ENCODE data around the gene UHRF2. TPM values are rescaled to one million over a fixed set of nuclear protein-coding genes. Genes with fewer than 3 reads are reported as not detected.
"Not testable (repeated sequence)": the region's sequence is repeated elsewhere in the genome, so short reads cannot be mapped to it uniquely, and the experiment has no call there.

Gene UHRF2, protein sequence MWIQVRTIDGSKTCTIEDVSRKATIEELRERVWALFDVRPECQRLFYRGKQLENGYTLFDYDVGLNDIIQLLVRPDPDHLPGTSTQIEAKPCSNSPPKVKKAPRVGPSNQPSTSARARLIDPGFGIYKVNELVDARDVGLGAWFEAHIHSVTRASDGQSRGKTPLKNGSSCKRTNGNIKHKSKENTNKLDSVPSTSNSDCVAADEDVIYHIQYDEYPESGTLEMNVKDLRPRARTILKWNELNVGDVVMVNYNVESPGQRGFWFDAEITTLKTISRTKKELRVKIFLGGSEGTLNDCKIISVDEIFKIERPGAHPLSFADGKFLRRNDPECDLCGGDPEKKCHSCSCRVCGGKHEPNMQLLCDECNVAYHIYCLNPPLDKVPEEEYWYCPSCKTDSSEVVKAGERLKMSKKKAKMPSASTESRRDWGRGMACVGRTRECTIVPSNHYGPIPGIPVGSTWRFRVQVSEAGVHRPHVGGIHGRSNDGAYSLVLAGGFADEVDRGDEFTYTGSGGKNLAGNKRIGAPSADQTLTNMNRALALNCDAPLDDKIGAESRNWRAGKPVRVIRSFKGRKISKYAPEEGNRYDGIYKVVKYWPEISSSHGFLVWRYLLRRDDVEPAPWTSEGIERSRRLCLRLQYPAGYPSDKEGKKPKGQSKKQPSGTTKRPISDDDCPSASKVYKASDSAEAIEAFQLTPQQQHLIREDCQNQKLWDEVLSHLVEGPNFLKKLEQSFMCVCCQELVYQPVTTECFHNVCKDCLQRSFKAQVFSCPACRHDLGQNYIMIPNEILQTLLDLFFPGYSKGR
- total RNA-seq (2014; rRNA removed; shearing (Covaris generic)): 40.4 and 53.8 TPM in 2 replicates

DNA sequence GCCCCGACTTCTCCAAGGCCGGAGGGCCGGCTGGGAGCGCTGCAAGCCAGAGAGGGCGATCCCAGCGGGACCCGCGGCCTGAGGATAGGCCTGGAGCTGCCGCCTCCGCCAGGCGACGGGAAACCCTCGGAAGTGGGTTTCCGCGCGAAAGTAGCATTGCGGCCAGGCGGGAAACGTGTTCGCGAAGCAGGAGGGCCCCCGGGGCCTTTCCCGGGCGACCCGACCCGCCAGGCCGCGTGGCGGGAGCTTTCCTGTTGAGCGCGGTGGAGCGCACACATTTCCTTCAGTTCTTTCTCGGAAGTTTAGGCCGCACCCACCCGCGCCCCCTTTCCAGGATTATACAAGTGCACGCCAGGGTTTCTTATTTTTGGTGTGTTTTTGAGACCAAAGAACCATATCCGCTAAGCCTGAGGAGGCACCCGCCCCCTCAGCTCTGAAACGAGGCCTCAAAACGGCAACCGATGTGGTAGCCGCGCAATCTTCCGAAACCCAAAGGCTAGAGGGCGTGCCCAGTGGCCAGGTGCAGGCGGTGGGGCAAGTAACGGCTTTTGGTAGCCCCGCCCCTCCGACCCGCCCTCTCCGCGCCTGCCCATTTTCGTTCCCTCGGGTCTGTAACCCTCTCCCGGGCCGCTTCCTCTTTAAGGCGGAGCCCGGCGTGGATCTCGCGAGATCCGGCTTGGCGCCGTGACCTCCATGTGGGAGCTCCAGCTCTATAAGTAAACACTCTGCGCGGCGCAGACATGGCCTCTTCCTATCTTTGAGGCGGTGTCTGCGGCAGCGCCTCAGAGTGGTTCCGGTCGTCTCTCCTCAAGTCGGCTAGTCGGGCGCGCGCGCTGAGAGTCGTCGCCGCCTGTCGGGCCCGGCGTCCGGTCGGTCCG lies at the start of gene UHRF2:
Gene UHRF2 (plus strand): TSS at position 713 of the 878 bp plus-strand sequence. CDS start 292 bp downstream, outside the sequence.
- peak; percentile 96 for DNase-seq
- H3K4me1 ChIP-seq: 0 out of 2 replicates have a peak, but pooled peaks cover 3% of the 10 kb centered on the region
- H3K4me3 ChIP-seq: peak within 1 kb of the TSS; percentile 90
- H3K27ac ChIP-seq: peak within 1 kb of the TSS; percentile 62
- no peaks in the 10 kb centered on the region for H3K27me3 ChIP-seq
- H3K36me3 ChIP-seq: peaks cover 7% of the 10 kb centered on the region
- H3K9me3 ChIP-seq (replicated peaks): no peaks in the 10 kb centered on the region

DNA sequence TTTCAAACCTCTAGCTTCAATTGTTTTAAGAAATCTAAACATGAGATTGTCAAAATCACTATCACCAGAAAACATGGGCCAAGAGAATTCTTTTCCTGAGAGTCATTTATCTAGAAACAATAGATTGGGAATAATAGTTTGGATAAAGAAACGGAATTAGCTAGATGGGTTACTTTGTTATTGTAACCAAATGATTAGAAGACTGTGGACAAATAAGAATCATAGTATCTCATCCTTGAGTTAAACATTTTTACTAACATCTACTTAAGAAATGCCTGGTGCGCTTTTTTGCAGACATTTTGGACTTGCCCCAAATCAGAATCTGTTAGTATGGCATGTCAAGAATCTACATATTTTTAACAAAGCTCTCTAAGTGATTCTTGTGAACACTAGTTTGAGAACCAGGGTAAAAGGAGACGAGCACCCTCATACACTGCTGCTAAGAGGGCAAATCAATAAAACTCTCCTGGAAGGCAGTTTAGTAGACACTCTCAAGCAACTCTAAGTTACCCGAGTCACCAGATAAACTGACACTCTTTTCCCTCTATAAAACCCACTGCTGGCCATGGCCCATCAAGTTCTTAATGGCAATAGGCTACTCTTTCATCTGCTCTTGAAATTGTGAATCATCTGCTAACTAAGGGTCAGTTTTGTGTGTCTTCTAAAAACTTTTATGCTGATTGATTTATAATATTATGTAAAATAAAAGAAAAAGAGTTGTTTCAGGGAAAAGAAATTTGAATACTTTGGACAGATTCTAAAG lies 45.7 kb upstream of the UHRF2 start:
- no peaks in the 10 kb centered on the region for H3K9me3 ChIP-seq (replicated peaks)
- no peak overlapping the region for H3K4me3 ChIP-seq
- H3K27ac ChIP-seq: no peak overlapping the region
- H3K27me3 ChIP-seq: no peaks in the 10 kb centered on the region
- H3K4me1 ChIP-seq: no peaks in the 10 kb centered on the region
- no peak for DNase-seq
- no peaks in the 10 kb centered on the region for H3K36me3 ChIP-seq

- no peaks in the 10 kb centered on the region for H3K36me3 ChIP-seq
- no peak for DNase-seq
- H3K27ac ChIP-seq: no peak overlapping the region
- H3K27me3 ChIP-seq: no peaks in the 10 kb centered on the region
- no peak overlapping the region for H3K4me3 ChIP-seq
- no peaks in the 10 kb centered on the region for H3K4me1 ChIP-seq
- no peaks in the 10 kb centered on the region for H3K9me3 ChIP-seq (replicated peaks)
Measured at GRCh38 chr9:6368831-6369230, 44.2 kb upstream of the UHRF2 start.

DNA sequence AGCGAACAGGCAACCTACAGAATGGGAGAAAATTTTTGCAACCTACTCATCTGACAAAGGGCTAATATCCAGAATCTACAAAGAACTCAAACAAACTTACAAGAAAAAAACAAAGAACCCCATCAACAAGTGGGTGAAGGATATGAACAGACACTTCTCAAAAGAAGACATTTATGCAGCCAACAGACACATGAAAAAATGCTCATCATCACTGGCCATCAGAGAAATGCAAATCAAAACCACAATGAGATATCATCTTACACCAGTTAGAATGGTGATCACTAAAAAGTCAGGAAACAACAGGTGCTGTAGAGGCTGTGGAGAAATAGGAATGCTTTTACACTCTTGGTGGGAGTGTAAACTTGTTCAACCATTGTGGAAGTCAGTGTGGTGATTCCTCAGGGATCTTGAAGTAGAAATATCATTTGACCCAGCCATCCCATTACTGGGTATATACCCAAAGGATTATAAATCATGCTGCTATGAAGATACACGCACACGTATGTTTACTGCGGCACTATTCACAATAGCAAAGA lies 31.5 kb upstream of the UHRF2 start:
- not testable (repeated sequence) for H3K4me1 ChIP-seq; H3K4me3 ChIP-seq; H3K27me3 ChIP-seq; H3K9me3 ChIP-seq (replicated peaks); H3K36me3 ChIP-seq; H3K27ac ChIP-seq
- DNase-seq: peak in 1 of 2 experiments; percentile 12

DNA sequence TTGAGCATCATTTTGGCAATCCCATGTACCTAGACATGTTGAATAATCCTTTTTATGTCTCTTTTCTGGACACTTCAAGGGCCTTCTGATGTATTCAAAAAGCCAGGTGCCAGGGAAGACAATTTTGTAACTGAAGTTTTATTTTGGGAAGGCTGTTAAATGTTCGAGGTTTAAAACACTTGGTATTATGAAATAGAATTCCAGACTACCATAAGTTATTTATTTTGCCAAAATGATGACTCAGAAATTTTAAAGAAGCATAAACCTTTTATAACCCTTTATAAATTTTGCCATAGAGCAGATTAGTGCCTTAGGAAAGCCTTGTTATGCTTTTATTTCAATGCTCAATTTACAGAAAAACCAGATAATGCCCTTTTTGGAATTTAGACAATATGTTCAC lies 30.3 kb upstream of the UHRF2 start:
- Histone ChIP-seq H3K36me3 (no peaks in the 10 kb centered on the region), H3K4me3 (no peak overlapping the region), H3K27ac (no peak overlapping the region), H3K9me3 (replicated peaks) (no peaks in the 10 kb centered on the region), H3K27me3 (no peaks in the 10 kb centered on the region), H3K4me1 (no peaks in the 10 kb centered on the region)
- no peak for DNase-seq

GRCh38 chr9:6383551-6384225 lies 29.3 kb upstream of the UHRF2 start:
- Histone ChIP-seq H3K4me1 (no peaks in the 10 kb centered on the region), H3K4me3 (no peak overlapping the region), H3K27ac (no peak overlapping the region), H3K27me3 (no peaks in the 10 kb centered on the region), H3K9me3 (replicated peaks) (no peaks in the 10 kb centered on the region), H3K36me3 (no peaks in the 10 kb centered on the region)
- DNase-seq: no peak

GRCh38 chr9:6384732-6385131 lies 28.3 kb upstream of the UHRF2 start:
- no peak overlapping the region for H3K27ac ChIP-seq
- no peaks in the 10 kb centered on the region for H3K36me3 ChIP-seq
- DNase-seq: peak in 1 of 2 experiments; percentile 21
- no peaks in the 10 kb centered on the region for H3K27me3 ChIP-seq
- H3K9me3 ChIP-seq (replicated peaks): no peaks in the 10 kb centered on the region
- H3K4me1 ChIP-seq: no peaks in the 10 kb centered on the region
- no peak overlapping the region for H3K4me3 ChIP-seq

DNA sequence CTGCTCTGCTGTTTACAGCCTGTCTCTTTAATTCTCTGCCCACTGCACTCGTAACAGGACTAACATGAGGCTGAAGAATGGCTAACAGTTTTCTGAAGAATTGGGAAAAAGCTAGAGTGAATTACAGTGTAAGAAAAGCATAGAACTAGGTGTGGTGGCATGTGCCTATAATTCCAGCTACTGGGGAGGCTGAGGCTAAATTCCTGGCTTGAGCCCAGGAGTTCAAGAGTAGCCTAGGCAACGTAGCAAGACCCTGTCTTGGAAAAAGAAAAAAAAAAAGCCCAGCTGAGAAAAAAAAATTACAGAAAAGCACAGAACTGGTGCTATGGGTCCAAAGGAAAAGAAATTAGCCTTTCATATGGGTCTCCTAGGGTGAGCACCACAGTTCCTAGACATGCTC lies 13.9 kb upstream of the UHRF2 start:
- Histone ChIP-seq H3K9me3 (replicated peaks) (no peaks in the 10 kb centered on the region), H3K27ac (no peak overlapping the region), H3K36me3 (no peaks in the 10 kb centered on the region), H3K4me1 (no peaks in the 10 kb centered on the region), H3K4me3 (no peak overlapping the region), H3K27me3 (no peaks in the 10 kb centered on the region)
- DNase-seq: no peak

DNA sequence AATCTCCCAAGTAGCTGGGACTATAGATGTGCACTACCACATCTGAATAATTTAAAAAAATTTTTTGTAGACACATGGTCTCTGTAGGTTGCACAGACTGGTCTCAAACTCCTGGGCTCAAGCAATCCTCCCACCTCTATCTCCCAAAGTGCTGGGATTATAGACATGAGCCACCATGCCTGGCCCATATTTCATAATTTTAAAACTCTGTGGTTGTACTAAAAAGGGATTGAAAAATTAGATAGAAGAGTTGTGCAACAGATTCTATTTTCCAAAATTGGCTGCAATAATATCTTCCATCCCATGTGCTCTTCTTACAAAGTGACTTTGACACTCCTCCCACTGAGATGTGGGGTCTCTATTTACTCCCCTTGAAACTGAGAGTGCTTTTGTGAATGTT lies 7.6 kb upstream of the UHRF2 start:
- no peaks in the 10 kb centered on the region for H3K27me3 ChIP-seq
- no peak for DNase-seq
- no peaks in the 10 kb centered on the region for H3K9me3 ChIP-seq (replicated peaks)
- no peak overlapping the region for H3K4me3 ChIP-seq
- no peak overlapping the region for H3K27ac ChIP-seq
- no peaks in the 10 kb centered on the region for H3K4me1 ChIP-seq
- H3K36me3 ChIP-seq: no peaks in the 10 kb centered on the region

DNA sequence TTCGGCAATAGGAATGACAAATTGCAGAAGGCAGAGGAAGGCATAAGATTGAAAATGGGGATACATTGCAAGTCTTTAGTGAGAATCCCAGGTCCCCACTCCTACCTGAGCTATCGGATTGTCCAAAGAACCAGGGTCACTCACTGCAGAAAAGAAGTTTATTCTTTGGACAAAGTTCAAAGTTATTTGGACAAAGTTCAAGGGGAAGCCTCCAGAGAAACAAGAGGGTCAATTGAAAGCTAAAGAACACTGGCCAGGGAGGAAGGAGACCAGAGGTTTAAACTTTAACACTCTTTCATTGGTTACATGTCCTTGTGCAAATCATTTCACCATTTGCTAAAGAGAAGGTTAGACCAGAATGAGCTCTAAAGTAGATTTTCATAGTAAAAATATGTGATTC lies 5.2 kb upstream of the UHRF2 start:
- Histone ChIP-seq H3K4me3 (no peak overlapping the region), H3K27ac (no peak overlapping the region), H3K4me1 (no peaks in the 10 kb centered on the region), H3K27me3 (no peaks in the 10 kb centered on the region), H3K9me3 (replicated peaks) (no peaks in the 10 kb centered on the region), H3K36me3 (no peaks in the 10 kb centered on the region)
- no peak for DNase-seq

GRCh38 chr9:6408320-6408719 lies 4.7 kb upstream of the UHRF2 start:
- H3K4me3 ChIP-seq: no peak overlapping the region
- H3K27me3 ChIP-seq: no peaks in the 10 kb centered on the region
- no peaks in the 10 kb centered on the region for H3K36me3 ChIP-seq
- no peaks in the 10 kb centered on the region for H3K9me3 ChIP-seq (replicated peaks)
- no peak for DNase-seq
- H3K4me1 ChIP-seq: no peaks in the 10 kb centered on the region
- no peak overlapping the region for H3K27ac ChIP-seq

- H3K27me3 ChIP-seq: no peaks in the 10 kb centered on the region
- no peak for DNase-seq
- no peaks in the 10 kb centered on the region for H3K36me3 ChIP-seq
- no peak overlapping the region for H3K27ac ChIP-seq
- H3K9me3 ChIP-seq (replicated peaks): no peaks in the 10 kb centered on the region
- no peaks in the 10 kb centered on the region for H3K4me1 ChIP-seq
- H3K4me3 ChIP-seq: no peak overlapping the region
Measured at GRCh38 chr9:6409811-6410210, 3.2 kb upstream of the UHRF2 start.

DNA sequence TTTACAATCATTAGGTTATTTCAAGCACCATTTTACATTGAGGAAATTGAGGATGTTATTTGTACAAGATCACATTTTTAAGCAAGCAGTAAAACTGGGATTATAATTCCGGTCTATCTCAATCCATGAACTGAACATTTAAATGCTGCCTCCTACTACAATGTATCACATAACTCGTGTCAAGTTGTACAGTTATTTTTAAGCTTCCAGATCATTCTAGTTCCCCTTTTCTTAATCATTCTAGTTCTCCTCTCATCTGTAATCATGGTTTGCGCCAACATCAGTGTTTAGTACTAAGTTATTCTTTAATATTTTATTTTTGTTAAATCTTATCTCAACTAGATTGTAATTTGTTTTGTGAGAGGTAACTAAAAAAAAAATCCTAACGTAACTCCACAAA lies 2.4 kb upstream of the UHRF2 start:
- Histone ChIP-seq H3K36me3 (no peaks in the 10 kb centered on the region), H3K9me3 (replicated peaks) (no peaks in the 10 kb centered on the region), H3K4me3 (no peak overlapping the region), H3K4me1 (0 out of 2 replicates have a peak, but pooled peaks cover 3% of the 10 kb centered on the region), H3K27ac (no peak overlapping the region), H3K27me3 (no peaks in the 10 kb centered on the region)
- no peak for DNase-seq
